Stimulated activated CD4-positive, alpha-beta T cell treated with anti-CD3 and anti-CD28 coated beads, Interleukin-12 subunit alpha, Interleukin-12 subunit beta, amount 100 ng/mL, for 48 hours (primary cell): Measurements from ENCODE around the gene KLHL24.
"Not testable (repeated sequence)": the region's sequence is repeated elsewhere in the genome, so short reads cannot be mapped to it uniquely, and the experiment has no call there.

Experiments used
- DNase-seq, 3 donors: peaks; one replicate each; pipeline ENCODE4 v3.0.0-alpha.2; 2020; ENCODE audit warnings: low read depth in 2 of 3, low spot score in 1 of 3

Gene KLHL24

GRCh38 chr3:183635107-183635430 is 354 bp upstream of the KLHL24 start:
- no peak for DNase-seq

- DNase-seq: peak; percentile 84 to 90 (median 88)
Observed at GRCh38 chr3:183636221-183637105, 1.0 kb downstream of the KLHL24 start.

- DNase-seq: no peak
Observed at GRCh38 chr3:183637106-183637486, 1.7 kb downstream of the KLHL24 start.

- not testable (repeated sequence) for DNase-seq
Observed at GRCh38 chr3:183637633-183638032, 2.2 kb downstream of the KLHL24 start.

- DNase-seq: no peak
Observed at GRCh38 chr3:183638101-183638852, 2.9 kb downstream of the KLHL24 start.

- DNase-seq: not testable (repeated sequence)
Observed at GRCh38 chr3:183640635-183641034, 5.2 kb downstream of the KLHL24 start.

GRCh38 chr3:183641882-183642281 is 6.5 kb downstream of the KLHL24 start:
- DNase-seq: no peak

- no peak for DNase-seq
Observed at GRCh38 chr3:183644244-183644643, 8.8 kb downstream of the KLHL24 start.

GRCh38 chr3:183645254-183645653 is 9.8 kb downstream of the KLHL24 start:
- DNase-seq: no peak

- no peak for DNase-seq
Observed at GRCh38 chr3:183650554-183650953, 15.1 kb downstream of the KLHL24 start.

GRCh38 chr3:183653209-183654064 is 18.0 kb downstream of the KLHL24 start:
- DNase-seq: no peak

- no peak for DNase-seq
Observed at GRCh38 chr3:183654727-183655126, 19.3 kb downstream of the KLHL24 start.

GRCh38 chr3:183662099-183662498 is 26.7 kb downstream of the KLHL24 start:
- no peak for DNase-seq

GRCh38 chr3:183664913-183665381 is 29.5 kb downstream of the KLHL24 start:
- no peak for DNase-seq

- no peak for DNase-seq
Observed at GRCh38 chr3:183680061-183680460, 44.6 kb downstream of the KLHL24 start.

- DNase-seq: no peak
Observed at GRCh38 chr3:183687705-183688104, 52.3 kb downstream of the KLHL24 start.

- DNase-seq: no peak
Observed at GRCh38 chr3:183688874-183689273, 53.5 kb downstream of the KLHL24 start.

GRCh38 chr3:183689621-183690020 is 54.2 kb downstream of the KLHL24 start:
- DNase-seq: not testable (repeated sequence)

GRCh38 chr3:183690402-183690995 is 55.1 kb downstream of the KLHL24 start:
- no peak for DNase-seq

- DNase-seq: no peak
Observed at GRCh38 chr3:183692436-183692835, 57.0 kb downstream of the KLHL24 start.
